Astrocyte (in vitro differentiated cells and primary cell): Measurements from ENCODE around the gene TTLL1. TPM values are rescaled to one million over a fixed set of nuclear protein-coding genes. Genes with fewer than 3 reads are reported as not detected.

Source experiments
- DNase-seq: peaks from one replicate; pipeline ENCODE4 v3.0.0-alpha.2; 2010; ENCODE audit warnings: low read depth
- FAIRE-seq: peaks from 2 replicates; lab custom pipeline; 2011; peaks lifted over from hg19 to GRCh38; lab: Jason Lieb, UNC
- H2AFZ ChIP-seq: 2 replicates; pipeline ENCODE4 v1.6.0; 2012; ENCODE audit warnings: low read depth, low read length, inconsistent platforms
- H3K27ac ChIP-seq: 2 replicates; pipeline ENCODE4 v1.5.1; 2011; ENCODE audit warnings: low read depth, low read length, inconsistent platforms
- H3K27me3 ChIP-seq: 2 replicates; pipeline ENCODE4 v1.6.0; 2011; ENCODE audit warnings: low read length, inconsistent platforms; ENCODE audit not compliant: insufficient read depth
- H3K36me3 ChIP-seq: 2 replicates; pipeline ENCODE4 v1.5.1; 2011; ENCODE audit warnings: low read length, inconsistent platforms; ENCODE audit not compliant: insufficient read depth
- H3K4me1 ChIP-seq: 2 replicates; pipeline ENCODE4 v1.5.1; 2011; ENCODE audit warnings: low read length, inconsistent platforms; ENCODE audit not compliant: insufficient read depth
- H3K4me2 ChIP-seq: 2 replicates; pipeline ENCODE4 v1.6.0; 2012; ENCODE audit warnings: low read length, inconsistent platforms
- H3K4me3 ChIP-seq: 2 replicates; pipeline ENCODE4 v1.5.1; 2011; ENCODE audit warnings: low read depth, mild to moderate bottlenecking, low read length, inconsistent platforms; ENCODE audit not compliant: insufficient read depth
- H3K79me2 ChIP-seq: 2 replicates; pipeline ENCODE4 v1.6.0; 2012; ENCODE audit warnings: mild to moderate bottlenecking, low read length, inconsistent platforms; ENCODE audit not compliant: insufficient read depth
- H3K9ac ChIP-seq: 2 replicates; pipeline ENCODE4 v1.6.0; 2012; ENCODE audit warnings: mild to moderate bottlenecking, low read length, inconsistent platforms
- H3K9me3 ChIP-seq: 2 replicates; pipeline ENCODE4 v1.5.1; 2012; ENCODE audit warnings: low read depth, mild to moderate bottlenecking, low read length, inconsistent platforms; ENCODE audit not compliant: insufficient read depth
- H4K20me1 ChIP-seq: 2 replicates; pipeline ENCODE4 v1.6.0; 2012; ENCODE audit warnings: low read length, inconsistent platforms; ENCODE audit not compliant: insufficient read depth
- H3K27ac Mint-ChIP-seq: one replicate; pipeline ENCODE4 v1.8.0; 2021; ENCODE audit warnings: mild to moderate bottlenecking, mixed read lengths; ENCODE audit not compliant: unreplicated experiment
- H3K27me3 Mint-ChIP-seq: one replicate; pipeline ENCODE4 v1.8.0; 2021; ENCODE audit warnings: low read depth, mixed read lengths; ENCODE audit not compliant: unreplicated experiment
- H3K36me3 Mint-ChIP-seq: one replicate; pipeline ENCODE4 v1.8.0; 2021; ENCODE audit warnings: low read depth, mixed read lengths; ENCODE audit not compliant: unreplicated experiment
- H3K4me1 Mint-ChIP-seq: one replicate; pipeline ENCODE4 v1.8.0; 2021; ENCODE audit warnings: low read depth, mixed read lengths; ENCODE audit not compliant: unreplicated experiment
- H3K4me3 Mint-ChIP-seq: one replicate; pipeline ENCODE4 v1.8.0; 2021; ENCODE audit warnings: mild to moderate bottlenecking, moderate library complexity, mixed read lengths; ENCODE audit not compliant: unreplicated experiment
- H3K9me3 Mint-ChIP-seq: one replicate; pipeline ENCODE4 v1.8.0; 2021; ENCODE audit warnings: mild to moderate bottlenecking, mixed read lengths; ENCODE audit not compliant: unreplicated experiment
- CTCF ChIP-seq: IDR thresholded peaks from 2 replicates; pipeline ENCODE4 v1.5.1; 2011; ENCODE audit warnings: low read depth, mild to moderate bottlenecking, inconsistent platforms, low read length, moderate library complexity; ENCODE audit not compliant: insufficient read depth
- EZH2 ChIP-seq: IDR thresholded peaks from 2 replicates; pipeline ENCODE4 v1.6.1; 2012; ENCODE audit warnings: mild to moderate bottlenecking, low read length, inconsistent platforms; ENCODE audit not compliant: insufficient read depth
- total RNA-seq: library from RNA; stranded (reverse); gene quantifications from 2 replicates; pipeline ENCODE4 v1.2.1, GENCODE V29; 2021

The TTLL1 gene
- total RNA-seq, 1 donor from 2014 or later: 10.7 TPM

DNA sequence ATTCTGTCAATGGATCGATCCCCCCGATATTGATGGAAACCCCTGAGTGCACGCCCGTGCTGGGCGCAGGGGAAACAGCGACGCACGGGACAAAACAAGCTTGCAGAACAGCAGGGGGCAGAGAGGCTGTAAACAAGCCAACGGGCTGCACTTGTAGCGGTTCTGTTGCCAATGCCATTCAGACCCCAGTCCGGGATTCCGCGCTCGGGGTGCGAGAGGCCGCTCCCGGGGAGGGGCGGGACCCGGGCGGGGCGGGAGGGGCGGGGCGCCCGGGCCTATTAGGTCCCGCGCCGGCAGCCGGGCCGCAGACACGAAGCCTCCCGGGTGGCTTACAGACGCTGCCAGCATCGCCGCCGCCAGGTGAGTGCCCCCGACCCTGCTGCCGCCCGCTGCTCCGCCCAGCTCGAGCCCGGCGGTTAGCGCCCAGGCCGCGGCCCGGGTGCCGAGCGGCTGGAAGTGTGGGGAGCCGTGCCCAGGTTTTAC lies 21.3 kb upstream of the TTLL1 start, which contains the start of gene BIK:
Gene BIK, plus strand, starts transcription at position 307 of the 483 bp plus-strand sequence. CDS start 13,273 bp downstream, outside the sequence.
- H3K9me3 Mint-ChIP-seq: peaks cover 2% of the 10 kb centered on the region
- H2AFZ ChIP-seq: peak within 1 kb of the TSS; percentile 69
- FAIRE-seq: no peak
- H3K4me1 Mint-ChIP-seq: no peaks in the 10 kb centered on the region
- H3K79me2 ChIP-seq: no peaks in the 10 kb centered on the region
- H3K4me2 ChIP-seq: peak within 1 kb of the TSS; percentile 86
- H3K27me3 ChIP-seq: peaks cover 42% of the 10 kb centered on the region
- peak within 1 kb of the TSS; percentile 77 for H3K4me3 Mint-ChIP-seq
- TF ChIP-seq EZH2 (no peak), CTCF (no peak)
- H3K27ac Mint-ChIP-seq: no peak within 1 kb of the TSS
- no peak within 1 kb of the TSS for H3K27ac ChIP-seq
- no peaks in the 10 kb centered on the region for H3K9me3 ChIP-seq
- H3K9ac ChIP-seq: no peak within 1 kb of the TSS
- H3K27me3 Mint-ChIP-seq: peaks cover 49% of the 10 kb centered on the region
- no peaks in the 10 kb centered on the region for H3K36me3 Mint-ChIP-seq
- no peaks in the 10 kb centered on the region for H3K36me3 ChIP-seq
- DNase-seq: no peak
- H3K4me3 ChIP-seq: peak within 1 kb of the TSS; percentile 47
- peaks cover 7% of the 10 kb centered on the region for H3K4me1 ChIP-seq
- H4K20me1 ChIP-seq: no peaks in the 10 kb centered on the region

GRCh38 chr22:43109921-43110443 lies 20.8 kb upstream of the TTLL1 start:
- H3K4me1 Mint-ChIP-seq: no peaks in the 10 kb centered on the region
- FAIRE-seq: no peak
- peaks cover 42% of the 10 kb centered on the region for H3K27me3 ChIP-seq
- H4K20me1 ChIP-seq: no peaks in the 10 kb centered on the region
- no peaks in the 10 kb centered on the region for H3K79me2 ChIP-seq
- no peaks in the 10 kb centered on the region for H3K36me3 Mint-ChIP-seq
- peaks cover 7% of the 10 kb centered on the region for H3K4me1 ChIP-seq
- no peak overlapping the region for H3K27ac Mint-ChIP-seq
- TF ChIP-seq EZH2 (no peak), CTCF (no peak)
- H3K9ac ChIP-seq: no peak overlapping the region
- peak overlapping the region; percentile 64 for H2AFZ ChIP-seq
- H3K9me3 Mint-ChIP-seq: peaks cover 1% of the 10 kb centered on the region
- H3K4me3 Mint-ChIP-seq: peak overlapping the region; percentile 77
- H3K27me3 Mint-ChIP-seq: peaks cover 47% of the 10 kb centered on the region
- H3K4me3 ChIP-seq: peak overlapping the region; percentile 47
- H3K36me3 ChIP-seq: no peaks in the 10 kb centered on the region
- DNase-seq: no peak
- H3K27ac ChIP-seq: no peak overlapping the region
- H3K4me2 ChIP-seq: peak overlapping the region; percentile 86
- H3K9me3 ChIP-seq: no peaks in the 10 kb centered on the region

- Histone ChIP-seq H3K4me1 (peaks cover 7% of the 10 kb centered on the region), H3K36me3 (no peaks in the 10 kb centered on the region), H3K4me2 (no peak overlapping the region), H4K20me1 (no peaks in the 10 kb centered on the region), H3K9me3 (no peaks in the 10 kb centered on the region), H3K4me3 (no peak overlapping the region), H3K27me3 (peaks cover 42% of the 10 kb centered on the region), H3K27ac (no peak overlapping the region), H2AFZ (no peak overlapping the region), H3K79me2 (no peaks in the 10 kb centered on the region), H3K9ac (no peak overlapping the region)
- Mint-ChIP-seq H3K4me3 (no peak overlapping the region), H3K27me3 (peaks cover 43% of the 10 kb centered on the region), H3K27ac (no peak overlapping the region), H3K36me3 (no peaks in the 10 kb centered on the region), H3K9me3 (no peaks in the 10 kb centered on the region), H3K4me1 (no peaks in the 10 kb centered on the region)
- FAIRE-seq: no peak
- DNase-seq: no peak
- no peak for TF ChIP-seq EZH2
- TF ChIP-seq CTCF: no peak
Measured at GRCh38 chr22:43109511-43109910, 20.3 kb upstream of the TTLL1 start.
